ENCODE measurements around the gene MSMB. TPM values are rescaled to one million over a fixed set of nuclear protein-coding genes. Genes with fewer than 3 reads are reported as not detected.
"Not testable (repeated sequence)": the region's sequence is repeated elsewhere in the genome, so short reads cannot be mapped to it uniquely, and the experiment has no call there.

The MSMB gene
- polyA plus RNA-seq, 1 of the 3 experiments (the other 2 are of a cell fraction), result not detected

- no peaks in the 10 kb centered on the region for H3K27me3 ChIP-seq (ENCODE audit: insufficient read depth)
- POLR2A ChIA-PET, result no interaction called here
- no peak for DNase-seq
- no peaks in the 10 kb centered on the region for H3K9me2 ChIP-seq
- H3K4me1 ChIP-seq (ENCODE audit: control insufficient read depth in 1 of 2, insufficient read depth in 2 of 2, low read depth in 1 of 2, low read length in 1 of 2), result no peaks in the 10 kb centered on the region; a peak in 1 of 4 replicates
- no peaks in the 10 kb centered on the region; the same call in 1 of the 2 replicates for H3K9me3 ChIP-seq
- no peak overlapping the region for H3K9ac ChIP-seq
- no peak overlapping the region for H3K4me3 ChIP-seq (ENCODE audit: low read depth in 2 of 2, low read length in 1 of 2)
- no peaks in the 10 kb centered on the region for H3K36me3 ChIP-seq (replicated peaks in 1 of 2; ENCODE audit: control insufficient read depth in 1 of 2, insufficient read depth in 2 of 2, low read length in 1 of 2)
- H3F3A ChIP-seq (replicated peaks; ENCODE audit: insufficient read depth), result no peaks in the 10 kb centered on the region
- CTCF ChIA-PET, result no interaction called here
- TF ChIP-seq SMC3 (IDR thresholded peaks at IDR 0.05; ENCODE audit: low read depth, low read length) (no peak), FOXJ3 (CRISPR knock-in tag; IDR thresholded peaks at IDR 0.05) (no peak), NRF1 (IDR thresholded peaks at IDR 0.05; ENCODE audit: low read depth, low read length) (no peak)
- H4K20me1 ChIP-seq (ENCODE audit: insufficient read depth), result no peaks in the 10 kb centered on the region
- no peak overlapping the region for H2AFZ ChIP-seq (ENCODE audit: low read depth)
- no peaks in the 10 kb centered on the region for H3K79me2 ChIP-seq (ENCODE audit: insufficient read depth)
- WGBS (ENCODE audit: low lambda C conversion rate), result 47% methylated on average over 7 of the region's 7 CpGs
- no peak overlapping the region for H3K4me2 ChIP-seq
- no peak overlapping the region for H3K27ac ChIP-seq (ENCODE audit: low read depth in 2 of 2, low read length in 1 of 2)
These were observed 6.2 kb upstream of the MSMB start for GRCh38 chr10:46052057-46052790.

- Histone ChIP-seq H3F3A (replicated peaks; ENCODE audit: insufficient read depth) (no peaks in the 10 kb centered on the region), H3K4me3 (ENCODE audit: low read depth in 2 of 2, low read length in 1 of 2) (no peak overlapping the region), H3K9me3 (no peaks in the 10 kb centered on the region), H3K9ac (no peak overlapping the region), H3K27me3 (ENCODE audit: insufficient read depth) (no peaks in the 10 kb centered on the region; the same call in 1 of the 2 replicates), H3K9me2 (no peaks in the 10 kb centered on the region), H2AFZ (ENCODE audit: low read depth) (no peak overlapping the region), H3K4me2 (no peak overlapping the region), H3K79me2 (ENCODE audit: insufficient read depth) (no peaks in the 10 kb centered on the region), H3K36me3 (replicated peaks in 1 of 2; ENCODE audit: control insufficient read depth in 1 of 2, insufficient read depth in 2 of 2, low read length in 1 of 2) (no peaks in the 10 kb centered on the region), H4K20me1 (ENCODE audit: insufficient read depth) (no peaks in the 10 kb centered on the region), H3K27ac (ENCODE audit: low read depth in 2 of 2, low read length in 1 of 2) (no peak overlapping the region), H3K4me1 (ENCODE audit: control insufficient read depth in 1 of 2, insufficient read depth in 2 of 2, low read depth in 1 of 2, low read length in 1 of 2) (no peaks in the 10 kb centered on the region; a peak in 1 of 4 replicates)
- CTCF ChIA-PET, result no interaction called here
- no peak for DNase-seq
- POLR2A ChIA-PET, result no interaction called here
- TF ChIP-seq NRF1 (IDR thresholded peaks at IDR 0.05; ENCODE audit: low read depth, low read length) (no peak), MXI1 (IDR thresholded peaks at IDR 0.05; ENCODE audit: low read depth, low read length) (no peak), EP300 (IDR thresholded peaks at IDR 0.05; ENCODE audit: borderline replicate concordance in 1 of 2, low read depth in 1 of 2, low read length in 1 of 2) (no peak), USF2 (IDR thresholded peaks at IDR 0.05; ENCODE audit: borderline replicate concordance, low read depth, low read length) (no peak), MEF2A (IDR thresholded peaks at IDR 0.05; ENCODE audit: borderline replicate concordance, low read depth) (no peak), TEAD4 (IDR thresholded peaks at IDR 0.05; ENCODE audit: borderline replicate concordance, insufficient read depth) (no peak)
- 64% methylated on average over 11 of the region's 11 CpGs for WGBS (ENCODE audit: low lambda C conversion rate)
These were observed 5.0 kb upstream of the MSMB start for GRCh38 chr10:46050941-46051623.

GRCh38 chr10:46049497-46049831, 3.4 kb upstream of the MSMB start:
- 81% methylated on average over 11 of the region's 11 CpGs for WGBS (ENCODE audit: low lambda C conversion rate)
- POLR2A ChIA-PET; DNase-seq; H3F3A ChIP-seq (replicated peaks; ENCODE audit: insufficient read depth); H3K9ac ChIP-seq; H3K4me2 ChIP-seq; H3K36me3 ChIP-seq (replicated peaks in 1 of 2; ENCODE audit: control insufficient read depth in 1 of 2, insufficient read depth in 2 of 2, low read length in 1 of 2); H3K27me3 ChIP-seq (ENCODE audit: insufficient read depth); H3K79me2 ChIP-seq (ENCODE audit: insufficient read depth); H3K27ac ChIP-seq (ENCODE audit: low read depth in 2 of 2, low read length in 1 of 2); H3K9me2 ChIP-seq; H3K4me3 ChIP-seq (ENCODE audit: low read depth in 2 of 2, low read length in 1 of 2); H2AFZ ChIP-seq (ENCODE audit: low read depth); H3K9me3 ChIP-seq; H4K20me1 ChIP-seq (ENCODE audit: insufficient read depth); CTCF ChIA-PET; H3K4me1 ChIP-seq (ENCODE audit: control insufficient read depth in 1 of 2, insufficient read depth in 2 of 2, low read depth in 1 of 2, low read length in 1 of 2): not testable (repeated sequence)
